Measurements from ENCODE around the gene ST7L.

GRCh38 chr1:112633628-112634027 is 14.7 kb upstream of the ST7L start:
- TF ChIP-seq, protein P1, sequence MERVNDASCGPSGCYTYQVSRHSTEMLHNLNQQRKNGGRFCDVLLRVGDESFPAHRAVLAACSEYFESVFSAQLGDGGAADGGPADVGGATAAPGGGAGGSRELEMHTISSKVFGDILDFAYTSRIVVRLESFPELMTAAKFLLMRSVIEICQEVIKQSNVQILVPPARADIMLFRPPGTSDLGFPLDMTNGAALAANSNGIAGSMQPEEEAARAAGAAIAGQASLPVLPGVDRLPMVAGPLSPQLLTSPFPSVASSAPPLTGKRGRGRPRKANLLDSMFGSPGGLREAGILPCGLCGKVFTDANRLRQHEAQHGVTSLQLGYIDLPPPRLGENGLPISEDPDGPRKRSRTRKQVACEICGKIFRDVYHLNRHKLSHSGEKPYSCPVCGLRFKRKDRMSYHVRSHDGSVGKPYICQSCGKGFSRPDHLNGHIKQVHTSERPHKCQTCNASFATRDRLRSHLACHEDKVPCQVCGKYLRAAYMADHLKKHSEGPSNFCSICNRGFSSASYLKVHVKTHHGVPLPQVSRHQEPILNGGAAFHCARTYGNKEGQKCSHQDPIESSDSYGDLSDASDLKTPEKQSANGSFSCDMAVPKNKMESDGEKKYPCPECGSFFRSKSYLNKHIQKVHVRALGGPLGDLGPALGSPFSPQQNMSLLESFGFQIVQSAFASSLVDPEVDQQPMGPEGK (CRISPR knock-in tag; IDR thresholded peaks at IDR 0.05; ENCODE audit: borderline replicate concordance): no peak
- TF ChIP-seq POU6F1 (CRISPR knock-in tag; IDR thresholded peaks at IDR 0.05; ENCODE audit: borderline replicate concordance, low read depth) (no peak), CREB5 (CRISPR knock-in tag; IDR thresholded peaks at IDR 0.05; ENCODE audit: low read depth) (no peak), ARNTL (CRISPR knock-in tag; IDR thresholded peaks at IDR 0.05; ENCODE audit: borderline replicate concordance, low read depth) (no peak), TCF4 (CRISPR knock-in tag; IDR thresholded peaks at IDR 0.05; ENCODE audit: borderline replicate concordance) (no peak), OSR1 (CRISPR knock-in tag; IDR thresholded peaks at IDR 0.05) (no peak), ESRRG (CRISPR knock-in tag; IDR thresholded peaks at IDR 0.05) (no peak), GLIS3 (CRISPR knock-in tag; IDR thresholded peaks at IDR 0.05) (no peak), ZC3H10 (CRISPR knock-in tag; IDR thresholded peaks at IDR 0.05) (no peak), ISL1 (CRISPR knock-in tag; IDR thresholded peaks at IDR 0.05) (no peak), SNAI2 (CRISPR knock-in tag; IDR thresholded peaks at IDR 0.05) (no peak)

Data from SK-N-SH treated with all-trans-retinoic acid at 6 μM for 48 hours (cell line).